NT2/D1 (cell line): ENCODE results near the gene ATF7.
A peak's percentile ranks its signal among the peaks of the same experiment; 100 is the strongest.

Source experiments
- DNase-seq: peaks from one replicate; pipeline ENCODE4 v3.0.0-alpha.2; 2011; ENCODE audit warnings: low read depth, low spot score
- H3K27me3 ChIP-seq: 2 replicates; pipeline ENCODE4 v1.6.0; 2011; ENCODE audit warnings: mild to moderate bottlenecking; ENCODE audit not compliant: insufficient read length, insufficient read depth
- H3K36me3 ChIP-seq: 2 replicates; pipeline ENCODE4 v1.6.1; 2011; ENCODE audit warnings: mild to moderate bottlenecking, low read length, mixed read lengths; ENCODE audit not compliant: insufficient read depth, insufficient read length
- H3K4me1 ChIP-seq: 2 replicates; pipeline ENCODE4 v1.5.1; 2011; ENCODE audit not compliant: insufficient read depth, insufficient read length
- H3K4me3 ChIP-seq: 2 replicates; pipeline ENCODE4 v1.5.1; 2011; ENCODE audit warnings: low read depth; ENCODE audit not compliant: insufficient read length
- H3K9ac ChIP-seq: 2 replicates; pipeline ENCODE4 v1.6.0; 2011; ENCODE audit warnings: low read depth; ENCODE audit not compliant: insufficient read length
- H3K9me3 ChIP-seq: 2 replicates; pipeline ENCODE4 v1.5.1; 2011; ENCODE audit warnings: mild to moderate bottlenecking, low read length; ENCODE audit not compliant: insufficient read depth
- SUZ12 ChIP-seq: IDR thresholded peaks from 2 replicates; pipeline ENCODE4 v1.6.1; 2011; ENCODE audit not compliant: insufficient read length, insufficient read depth; ENCODE audit errors: extremely low read depth
- YY1 ChIP-seq: IDR thresholded peaks from 2 replicates; pipeline ENCODE4 v1.6.1; 2011; ENCODE audit not compliant: insufficient read length, insufficient read depth
- ZNF274 ChIP-seq: IDR thresholded peaks from 2 replicates; pipeline ENCODE4 v1.6.1; 2011; ENCODE audit warnings: mild to moderate bottlenecking, low read depth, low read length

ATF7 gene

GRCh38 chr12:53516758-53517455 is 109.3 kb downstream of the ATF7 start:
- Histone ChIP-seq H3K9ac (no peak overlapping the region), H3K4me3 (no peak overlapping the region), H3K27me3 (no peaks in the 10 kb centered on the region), H3K9me3 (no peaks in the 10 kb centered on the region), H3K36me3 (peaks cover 69% of the 10 kb centered on the region), H3K4me1 (no peaks in the 10 kb centered on the region)
- DNase-seq = no peak
- TF ChIP-seq YY1 (no peak), ZNF274 (no peak), SUZ12 (no peak)

- peaks cover 70% of the 10 kb centered on the region for H3K36me3 ChIP-seq
These were observed 110.9 kb downstream of the ATF7 start for GRCh38 chr12:53515291-53515680.

GRCh38 chr12:53514628-53515290 is 111.4 kb downstream of the ATF7 start:
- TF ChIP-seq SUZ12 (no peak), YY1 (no peak), ZNF274 (no peak)
- Histone ChIP-seq H3K36me3 (peaks cover 72% of the 10 kb centered on the region), H3K27me3 (no peaks in the 10 kb centered on the region), H3K9ac (no peak overlapping the region), H3K4me3 (no peak overlapping the region), H3K4me1 (no peaks in the 10 kb centered on the region), H3K9me3 (no peaks in the 10 kb centered on the region)
- DNase-seq = no peak

More at GRCh38 chr12:53515291-53515680, 110.9 kb downstream of the ATF7 start:
- no peaks in the 10 kb centered on the region for H3K27me3 ChIP-seq
- TF ChIP-seq SUZ12 (no peak), YY1 (no peak), ZNF274 (no peak)
- no peak for DNase-seq
- H3K9ac ChIP-seq = no peak overlapping the region
- H3K4me1 ChIP-seq = no peaks in the 10 kb centered on the region
- no peak overlapping the region for H3K4me3 ChIP-seq
- no peaks in the 10 kb centered on the region for H3K9me3 ChIP-seq

- Histone ChIP-seq H3K4me1 (no peaks in the 10 kb centered on the region), H3K9me3 (no peaks in the 10 kb centered on the region), H3K36me3 (peaks cover 72% of the 10 kb centered on the region), H3K9ac (no peak overlapping the region), H3K27me3 (no peaks in the 10 kb centered on the region), H3K4me3 (no peak overlapping the region)
- TF ChIP-seq ZNF274 = no peak
- TF ChIP-seq YY1 = no peak
- TF ChIP-seq SUZ12 = no peak
- no peak for DNase-seq
These were observed 112.3 kb downstream of the ATF7 start for GRCh38 chr12:53513712-53514410.

GRCh38 chr12:53510181-53510812 is 115.9 kb downstream of the ATF7 start:
- Histone ChIP-seq H3K36me3 (peaks cover 73% of the 10 kb centered on the region), H3K9ac (no peak overlapping the region)
- TF ChIP-seq ZNF274 = no peak
- no peak for TF ChIP-seq SUZ12
- no peak for TF ChIP-seq YY1

GRCh38 chr12:53508534-53509170 is 117.5 kb downstream of the ATF7 start:
- no peak overlapping the region for H3K9ac ChIP-seq

More at GRCh38 chr12:53510181-53510812, 115.9 kb downstream of the ATF7 start:
- Histone ChIP-seq H3K9me3 (no peaks in the 10 kb centered on the region), H3K27me3 (no peaks in the 10 kb centered on the region), H3K4me1 (peaks cover 4% of the 10 kb centered on the region), H3K4me3 (no peak overlapping the region)
- DNase-seq = no peak

GRCh38 chr12:53507603-53507885 is 118.6 kb downstream of the ATF7 start:
- no peak for DNase-seq
- peaks cover 4% of the 10 kb centered on the region for H3K4me1 ChIP-seq
- H3K9me3 ChIP-seq = no peaks in the 10 kb centered on the region
- peaks cover 73% of the 10 kb centered on the region for H3K36me3 ChIP-seq
- no peak overlapping the region for H3K4me3 ChIP-seq
- peak overlapping the region; percentile 23 for H3K9ac ChIP-seq
- H3K27me3 ChIP-seq = no peaks in the 10 kb centered on the region
- TF ChIP-seq YY1 (no peak), SUZ12 (no peak), ZNF274 (no peak)

More at GRCh38 chr12:53508534-53509170, 117.5 kb downstream of the ATF7 start:
- H3K36me3 ChIP-seq = peaks cover 73% of the 10 kb centered on the region
- peaks cover 4% of the 10 kb centered on the region for H3K4me1 ChIP-seq
- DNase-seq = peak; percentile 77
- H3K4me3 ChIP-seq = no peak overlapping the region
- no peak for TF ChIP-seq ZNF274
- peak; percentile 24 for TF ChIP-seq YY1
- H3K27me3 ChIP-seq = no peaks in the 10 kb centered on the region
- H3K9me3 ChIP-seq = no peaks in the 10 kb centered on the region
